SU-DHL-6 (cell line): ENCODE measurements around the gene FBLN5.

Experiments used
- H2AFZ ChIP-seq: fragments of 200-600 bp; sonication (generic); 2 replicates; pipeline ENCODE4 v1.6.1; 2014; ENCODE audit warnings: low read depth, mild to moderate bottlenecking, moderate library complexity, mixed read lengths, antibody characterized with exemption, low read length; ENCODE audit not compliant: severe bottlenecking
- H3F3A ChIP-seq: fragments of 200-600 bp; shearing (Covaris generic); 2 replicates; pipeline ENCODE4 v1.6.0; 2016; ENCODE audit warnings: antibody characterized with exemption, mild to moderate bottlenecking; ENCODE audit not compliant: insufficient read depth
- H3K27ac ChIP-seq: fragments of 200-600 bp; sonication (generic); 2 replicates; pipeline ENCODE4 v1.5.1; 2016; ENCODE audit warnings: low read depth, mild to moderate bottlenecking, low read length, moderate library complexity, mixed read lengths
- H3K27me3 ChIP-seq: fragments of 200-600 bp; sonication (generic), shearing (Covaris generic); 2 replicates; pipeline ENCODE4 v1.6.0; 2014; ENCODE audit warnings: mild to moderate bottlenecking, low read length
- H3K36me3 ChIP-seq: fragments of 200-600 bp; sonication (generic); 2 replicates; pipeline ENCODE4 v1.6.1; 2014; ENCODE audit warnings: mild to moderate bottlenecking, low read length, mixed read lengths
- H3K4me2 ChIP-seq: fragments of 300-600, 200-600 bp; shearing (Covaris generic), sonication (generic); 2 replicates; pipeline ENCODE4 v1.6.0; 2014; ENCODE audit warnings: low read length, low read depth, mild to moderate bottlenecking; ENCODE audit not compliant: poor library complexity, severe bottlenecking
- H3K4me3 ChIP-seq: fragments of 200-600 bp; sonication (generic); 2 replicates; pipeline ENCODE4 v1.5.1; 2014; ENCODE audit warnings: antibody characterized with exemption, low read length, mild to moderate bottlenecking, mixed read lengths; ENCODE audit not compliant: insufficient read depth, poor library complexity, severe bottlenecking
- H3K79me2 ChIP-seq: fragments of 200-600 bp; sonication (generic); 2 replicates; pipeline ENCODE4 v1.6.1; 2014; ENCODE audit warnings: mild to moderate bottlenecking, low read length, moderate library complexity; ENCODE audit not compliant: insufficient read depth
- H3K9ac ChIP-seq: fragments of 200-600 bp; sonication (generic); 2 replicates; pipeline ENCODE4 v1.7.0; 2014; ENCODE audit warnings: mild to moderate bottlenecking, low read length
- H3K9me2 ChIP-seq: fragments of 200-600 bp; sonication (generic); replicated peaks from 2 replicates; pipeline ENCODE4 v1.6.1; 2014; ENCODE audit warnings: low read length; ENCODE audit not compliant: insufficient read depth
- H3K9me3 ChIP-seq: fragments of 200-600 bp; sonication (generic); 2 replicates; pipeline ENCODE4 v1.6.1; 2014; ENCODE audit warnings: low read length, mixed read lengths; ENCODE audit not compliant: insufficient read depth
- H4K20me1 ChIP-seq: fragments of 200-600 bp; sonication (generic); 2 replicates; pipeline ENCODE4 v1.6.1; 2014; ENCODE audit warnings: low read depth, mild to moderate bottlenecking, antibody characterized with exemption, low read length, moderate library complexity, mixed read lengths
- EZH2phosphoT487 ChIP-seq: fragments of 200-600 bp; sonication (generic), shearing (Covaris generic); conservative IDR thresholded peaks from 2 replicates; pipeline ENCODE4 v1.6.1; 2018; ENCODE audit warnings: mild to moderate bottlenecking, antibody characterized with exemption, low read length, moderate library complexity, mixed read lengths
- TF ChIP-seq, protein P1 (sequence below): fragments of 200-600 bp; sonication (generic); IDR thresholded peaks from one replicate; pipeline ENCODE4 v1.5.1; 2017; ENCODE audit warnings: antibody characterized with exemption, mild to moderate bottlenecking, low read length, moderate library complexity; ENCODE audit not compliant: insufficient read depth, poor library complexity, severe bottlenecking

The FBLN5 gene

DNA sequence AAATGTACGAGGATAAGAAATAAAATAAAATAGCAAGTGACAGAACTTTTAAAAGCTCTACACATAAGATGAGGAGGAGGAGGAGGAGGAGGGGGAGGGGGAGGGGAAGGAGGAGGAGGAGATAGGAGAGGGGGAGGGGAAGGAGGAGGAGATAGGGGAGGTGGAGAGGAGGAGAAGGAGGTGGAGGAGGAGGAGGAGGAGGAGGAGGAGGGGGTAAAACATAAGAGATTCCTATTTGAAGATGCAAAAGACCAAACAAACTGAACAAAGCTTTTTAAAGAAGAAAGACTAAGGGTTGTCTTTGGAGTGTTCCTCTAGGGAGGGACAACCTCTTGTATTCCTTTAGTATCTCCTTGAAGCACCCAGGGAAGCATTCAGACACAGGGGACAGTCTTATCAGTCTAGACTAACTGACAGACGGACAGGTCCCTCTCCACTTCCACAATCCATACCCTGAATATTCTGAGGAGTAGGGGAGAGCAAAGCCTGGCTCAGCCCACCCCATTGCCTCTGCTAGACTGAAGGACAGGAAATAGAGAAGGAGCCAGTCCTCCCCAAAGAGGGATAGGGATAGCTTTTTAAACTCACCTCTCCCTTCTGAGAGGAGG is 93.1 kb downstream of the FBLN5 start:
- no peak overlapping the region for H3K4me2 ChIP-seq
- no peak overlapping the region for H3K4me3 ChIP-seq
- H4K20me1 ChIP-seq = no peaks in the 10 kb centered on the region
- H3K27ac ChIP-seq = no peak overlapping the region
- H3K27me3 ChIP-seq = no peaks in the 10 kb centered on the region
- no peaks in the 10 kb centered on the region for H3K79me2 ChIP-seq
- H2AFZ ChIP-seq = no peak overlapping the region
- H3K9me3 ChIP-seq = no peaks in the 10 kb centered on the region
- H3K36me3 ChIP-seq = no peaks in the 10 kb centered on the region
- H3K9me2 ChIP-seq = no peaks in the 10 kb centered on the region
- H3F3A ChIP-seq = no peaks in the 10 kb centered on the region
- TF ChIP-seq, protein P1, sequence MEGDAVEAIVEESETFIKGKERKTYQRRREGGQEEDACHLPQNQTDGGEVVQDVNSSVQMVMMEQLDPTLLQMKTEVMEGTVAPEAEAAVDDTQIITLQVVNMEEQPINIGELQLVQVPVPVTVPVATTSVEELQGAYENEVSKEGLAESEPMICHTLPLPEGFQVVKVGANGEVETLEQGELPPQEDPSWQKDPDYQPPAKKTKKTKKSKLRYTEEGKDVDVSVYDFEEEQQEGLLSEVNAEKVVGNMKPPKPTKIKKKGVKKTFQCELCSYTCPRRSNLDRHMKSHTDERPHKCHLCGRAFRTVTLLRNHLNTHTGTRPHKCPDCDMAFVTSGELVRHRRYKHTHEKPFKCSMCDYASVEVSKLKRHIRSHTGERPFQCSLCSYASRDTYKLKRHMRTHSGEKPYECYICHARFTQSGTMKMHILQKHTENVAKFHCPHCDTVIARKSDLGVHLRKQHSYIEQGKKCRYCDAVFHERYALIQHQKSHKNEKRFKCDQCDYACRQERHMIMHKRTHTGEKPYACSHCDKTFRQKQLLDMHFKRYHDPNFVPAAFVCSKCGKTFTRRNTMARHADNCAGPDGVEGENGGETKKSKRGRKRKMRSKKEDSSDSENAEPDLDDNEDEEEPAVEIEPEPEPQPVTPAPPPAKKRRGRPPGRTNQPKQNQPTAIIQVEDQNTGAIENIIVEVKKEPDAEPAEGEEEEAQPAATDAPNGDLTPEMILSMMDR = no peak
- TF ChIP-seq EZH2phosphoT487 = no peak
- no peak overlapping the region for H3K9ac ChIP-seq

DNA sequence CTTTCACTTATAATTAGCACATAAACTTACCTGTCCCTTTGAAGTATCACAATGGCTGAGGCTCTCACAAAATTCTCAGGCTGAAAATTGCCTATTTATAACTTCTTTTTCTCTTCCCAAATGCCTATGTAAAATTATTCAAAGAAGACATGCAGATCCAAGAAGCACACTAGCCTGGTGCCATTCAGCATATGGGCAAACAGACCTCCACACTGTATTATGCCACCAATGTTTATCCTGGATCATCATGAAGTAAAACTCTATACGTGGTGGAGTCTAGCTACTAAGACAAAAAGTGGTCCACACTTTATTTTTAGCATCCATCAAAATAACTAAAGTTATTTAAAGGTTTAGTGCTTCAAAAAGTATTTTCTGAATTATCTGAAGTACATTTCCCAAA is 95.9 kb downstream of the FBLN5 start:
- H3K9ac ChIP-seq = no peak overlapping the region
- no peaks in the 10 kb centered on the region for H3K9me3 ChIP-seq
- H3K79me2 ChIP-seq = no peaks in the 10 kb centered on the region
- H4K20me1 ChIP-seq = no peaks in the 10 kb centered on the region
- no peaks in the 10 kb centered on the region for H3F3A ChIP-seq
- no peaks in the 10 kb centered on the region for H3K36me3 ChIP-seq
- H3K27me3 ChIP-seq = no peaks in the 10 kb centered on the region
- TF ChIP-seq EZH2phosphoT487 = no peak
- TF ChIP-seq, protein P1 = no peak
- H3K4me3 ChIP-seq = no peak overlapping the region
- H2AFZ ChIP-seq = no peak overlapping the region
- no peak overlapping the region for H3K27ac ChIP-seq
- no peaks in the 10 kb centered on the region for H3K9me2 ChIP-seq
- H3K4me2 ChIP-seq = no peak overlapping the region

DNA sequence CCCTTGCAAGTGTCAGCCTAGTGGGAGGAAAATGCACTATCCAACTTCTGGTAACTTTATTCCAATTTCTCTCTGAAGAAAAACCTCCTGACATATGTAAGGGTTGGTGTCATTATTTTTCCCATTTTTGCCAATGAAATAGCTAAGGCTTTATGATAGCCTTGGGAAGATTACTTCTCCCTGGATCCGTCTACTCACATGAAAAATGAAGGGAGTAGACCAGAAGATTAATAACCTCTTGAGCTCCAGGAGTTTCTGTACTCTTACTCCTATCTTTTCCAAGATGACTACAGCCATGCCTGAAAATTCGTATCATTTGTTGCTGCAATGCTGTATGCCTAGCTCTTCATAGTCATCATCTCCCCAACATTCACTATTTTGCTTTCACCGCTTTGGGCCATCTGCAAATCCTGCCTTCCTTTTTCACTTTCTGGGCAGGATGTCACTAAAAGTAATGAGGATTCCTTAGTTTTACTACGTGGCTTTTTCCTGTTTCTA is 98.9 kb downstream of the FBLN5 start:
- TF ChIP-seq, protein P1 = no peak
- no peak for TF ChIP-seq EZH2phosphoT487
- Histone ChIP-seq H3K79me2 (no peaks in the 10 kb centered on the region), H3K9me2 (no peaks in the 10 kb centered on the region), H3K36me3 (no peaks in the 10 kb centered on the region), H3K9ac (no peak overlapping the region), H3K9me3 (no peaks in the 10 kb centered on the region), H3K4me2 (no peak overlapping the region), H3F3A (no peaks in the 10 kb centered on the region), H3K27ac (no peak overlapping the region), H4K20me1 (no peaks in the 10 kb centered on the region), H3K27me3 (no peaks in the 10 kb centered on the region), H3K4me3 (no peak overlapping the region), H2AFZ (no peak overlapping the region)
